Measurements from ENCODE around the gene VEGFB. TPM values are rescaled to one million over a fixed set of nuclear protein-coding genes. Genes with fewer than 3 reads are reported as not detected.
A peak's percentile ranks its signal among the peaks of the same experiment; 100 is the strongest.

The VEGFB gene
- total and polyA plus RNA-seq, 5 donors, result 290 to 377 (median 341) TPM

- H3K4me1 ChIP-seq (ENCODE audit: control insufficient read depth, insufficient read depth, low read length), result no peaks in the 10 kb centered on the region
- intact Hi-C loops (cut with DNase I), result no loop called here
- H3K4me3 ChIP-seq (ENCODE audit: low read length), result no peak overlapping the region
- ATAC-seq (no peak), DNase-seq (peak in 2 of 3 donors; percentile 23 to 56)
- no peaks in the 10 kb centered on the region for H3K27me3 ChIP-seq (ENCODE audit: control insufficient read depth, insufficient read depth)
- H3K9me3 ChIP-seq (ENCODE audit: control insufficient read depth, low read length), result no peaks in the 10 kb centered on the region
- 72% methylated on average over 7 of the region's 7 CpGs for WGBS
- no peak overlapping the region for H3K27ac ChIP-seq (ENCODE audit: low read length)
Measured at GRCh38 chr11:64248578-64248977, 14.2 kb downstream of the VEGFB start.

GRCh38 chr11:64249038-64249437 lies 14.7 kb downstream of the VEGFB start:
- ATAC-seq, result no peak
- Histone ChIP-seq H3K4me1 (ENCODE audit: control insufficient read depth, insufficient read depth, low read length) (no peaks in the 10 kb centered on the region), H3K27me3 (ENCODE audit: control insufficient read depth, insufficient read depth) (no peaks in the 10 kb centered on the region), H3K27ac (ENCODE audit: low read length) (no peak overlapping the region), H3K9me3 (ENCODE audit: control insufficient read depth, low read length) (no peaks in the 10 kb centered on the region), H3K4me3 (ENCODE audit: low read length) (no peak overlapping the region)
- intact Hi-C loops (cut with DNase I), result no loop called here
- DNase-seq, result peak in 1 of 3 donors; percentile 55
- WGBS, result 95% methylated on average over 4 of the region's 4 CpGs

GRCh38 chr11:64249563-64250414 lies 15.4 kb downstream of the VEGFB start:
- no peaks in the 10 kb centered on the region for H3K27me3 ChIP-seq (ENCODE audit: control insufficient read depth, insufficient read depth)
- H3K4me1 ChIP-seq (ENCODE audit: control insufficient read depth, insufficient read depth, low read length), result no peaks in the 10 kb centered on the region
- H3K4me3 ChIP-seq (ENCODE audit: low read length), result no peak overlapping the region
- no peak overlapping the region for H3K27ac ChIP-seq (ENCODE audit: low read length)
- no peak for DNase-seq
- H3K9me3 ChIP-seq (ENCODE audit: control insufficient read depth, low read length), result no peaks in the 10 kb centered on the region
- ATAC-seq, result no peak
- intact Hi-C loops (cut with DNase I), result loop anchor here in 1 of 4 donors (2.0 kb wide), 1 partner anchor 43 kb away; the partner anchor contains the start of gene FERMT3
- 88% methylated on average over 8 of the region's 8 CpGs for WGBS

GRCh38 chr11:64250415-64251015 lies 16.1 kb downstream of the VEGFB start:
- Histone ChIP-seq H3K4me3 (ENCODE audit: low read length) (no peak overlapping the region), H3K27me3 (ENCODE audit: control insufficient read depth, insufficient read depth) (no peaks in the 10 kb centered on the region), H3K9me3 (ENCODE audit: control insufficient read depth, low read length) (no peaks in the 10 kb centered on the region), H3K27ac (ENCODE audit: low read length) (no peak overlapping the region), H3K4me1 (ENCODE audit: control insufficient read depth, insufficient read depth, low read length) (no peaks in the 10 kb centered on the region)
- 22% methylated on average over 13 of the region's 13 CpGs for WGBS
- intact Hi-C loops (cut with DNase I), result loop anchor here in 1 of 4 donors (2.0 kb wide), 1 partner anchor 44 kb away; the partner anchor contains the start of gene FERMT3
- ATAC-seq, result no peak
- DNase-seq, result peak in 2 of 3 donors; percentile 55 to 63

GRCh38 chr11:64251016-64251752 lies 16.8 kb downstream of the VEGFB start, which contains the start of gene PLCB3:
Gene PLCB3, plus strand, starts transcription at chr11:64251530. Its CDS starts 120 bp downstream, at chr11:64251650.
- Histone ChIP-seq H3K27ac (ENCODE audit: low read length) (peak within 1 kb of the TSS; percentile 27), H3K4me3 (ENCODE audit: low read length) (peak within 1 kb of the TSS; percentile 83), H3K27me3 (ENCODE audit: control insufficient read depth, insufficient read depth) (no peaks in the 10 kb centered on the region), H3K4me1 (ENCODE audit: control insufficient read depth, insufficient read depth, low read length) (no peaks in the 10 kb centered on the region), H3K9me3 (ENCODE audit: control insufficient read depth, low read length) (no peaks in the 10 kb centered on the region)
- WGBS, result under 1% methylated on average over 75 of the region's 75 CpGs
- intact Hi-C loops (cut with DNase I), result loop anchor here in 1 of 4 donors (2.0 kb wide), 1 partner anchor 44 kb away; the partner anchor contains the start of gene FERMT3
- DNase-seq (peak; percentile 57 to 86 (median 85)), ATAC-seq (peak; percentile 44 to 59)

- Histone ChIP-seq H3K9me3 (ENCODE audit: control insufficient read depth, low read length) (no peaks in the 10 kb centered on the region), H3K27me3 (ENCODE audit: control insufficient read depth, insufficient read depth) (no peaks in the 10 kb centered on the region), H3K27ac (ENCODE audit: low read length) (peak overlapping the region; percentile 27), H3K4me3 (ENCODE audit: low read length) (peak overlapping the region; percentile 83), H3K4me1 (ENCODE audit: control insufficient read depth, insufficient read depth, low read length) (no peaks in the 10 kb centered on the region)
- ATAC-seq (no peak), DNase-seq (no peak)
- under 1% methylated on average over 18 of the region's 18 CpGs for WGBS
- intact Hi-C loops (cut with DNase I), result loop anchor here in 1 of 4 donors (2.0 kb wide), 1 partner anchor 45 kb away; the partner anchor contains the start of gene FERMT3
Measured at GRCh38 chr11:64251753-64252002, 17.3 kb downstream of the VEGFB start.

GRCh38 chr11:64252003-64252872 lies 17.9 kb downstream of the VEGFB start:
- peak; percentile 17 to 48 for ATAC-seq
- 9% methylated on average over 23 of the region's 23 CpGs for WGBS
- Histone ChIP-seq H3K4me3 (ENCODE audit: low read length) (peak overlapping the region; percentile 83), H3K27ac (ENCODE audit: low read length) (peak overlapping the region; percentile 27), H3K4me1 (ENCODE audit: control insufficient read depth, insufficient read depth, low read length) (no peaks in the 10 kb centered on the region), H3K27me3 (ENCODE audit: control insufficient read depth, insufficient read depth) (no peaks in the 10 kb centered on the region), H3K9me3 (ENCODE audit: control insufficient read depth, low read length) (no peaks in the 10 kb centered on the region)
- intact Hi-C loops (cut with DNase I), result no loop called here
- DNase-seq, result peak; percentile 76 to 87 (median 85)

GRCh38 chr11:64253043-64253442 lies 18.7 kb downstream of the VEGFB start:
- H3K4me3 ChIP-seq (ENCODE audit: low read length), result no peak overlapping the region
- intact Hi-C loops (cut with DNase I), result no loop called here
- H3K27me3 ChIP-seq (ENCODE audit: control insufficient read depth, insufficient read depth), result no peaks in the 10 kb centered on the region
- H3K9me3 ChIP-seq (ENCODE audit: control insufficient read depth, low read length), result no peaks in the 10 kb centered on the region
- WGBS, result 77% methylated on average over 8 of the region's 8 CpGs
- no peak overlapping the region for H3K27ac ChIP-seq (ENCODE audit: low read length)
- ATAC-seq, result no peak
- no peak for DNase-seq
- H3K4me1 ChIP-seq (ENCODE audit: control insufficient read depth, insufficient read depth, low read length), result no peaks in the 10 kb centered on the region

- H3K4me1 ChIP-seq (ENCODE audit: control insufficient read depth, insufficient read depth, low read length), result no peaks in the 10 kb centered on the region
- no peak overlapping the region for H3K4me3 ChIP-seq (ENCODE audit: low read length)
- intact Hi-C loops (cut with DNase I), result no loop called here
- WGBS, result 41% methylated on average over 5 of the region's 5 CpGs
- ATAC-seq (no peak), DNase-seq (peak in 2 of 3 donors; percentile 43 to 66)
- no peaks in the 10 kb centered on the region for H3K27me3 ChIP-seq (ENCODE audit: control insufficient read depth, insufficient read depth)
- H3K27ac ChIP-seq (ENCODE audit: low read length), result no peak overlapping the region
- no peaks in the 10 kb centered on the region for H3K9me3 ChIP-seq (ENCODE audit: control insufficient read depth, low read length)
Measured at GRCh38 chr11:64253481-64253880, 19.1 kb downstream of the VEGFB start.

- Histone ChIP-seq H3K4me1 (ENCODE audit: control insufficient read depth, insufficient read depth, low read length) (no peaks in the 10 kb centered on the region), H3K9me3 (ENCODE audit: control insufficient read depth, low read length) (no peaks in the 10 kb centered on the region), H3K27ac (ENCODE audit: low read length) (no peak overlapping the region), H3K27me3 (ENCODE audit: control insufficient read depth, insufficient read depth) (no peaks in the 10 kb centered on the region), H3K4me3 (ENCODE audit: low read length) (no peak overlapping the region)
- ATAC-seq, result no peak
- 90% methylated on average over 7 of the region's 7 CpGs for WGBS
- DNase-seq, result no peak
- intact Hi-C loops (cut with DNase I), result no loop called here
Measured at GRCh38 chr11:64254326-64254725, 19.9 kb downstream of the VEGFB start.

Data from right cardiac atrium (tissue), 5 donors.